Measurements from ENCODE around the gene DCAF4L1.

The DCAF4L1 gene

GRCh38 chr4:41934514-41934900 lies 47.0 kb upstream of the DCAF4L1 start:
- peak overlapping the region; percentile 98 for H3K4me3 ChIP-seq (replicated peaks; ENCODE audit: insufficient read depth, low read length)
- DNase-seq (ENCODE audit: low read depth in 1 of 2, low spot score in 1 of 2), result peak in 1 of 2 experiments; percentile 51
- H3K27me3 ChIP-seq (ENCODE audit: insufficient read depth, poor library complexity, severe bottlenecking), result no peaks in the 10 kb centered on the region
- peak overlapping the region; percentile 76 for H3K27ac ChIP-seq (replicated peaks)
- TF ChIP-seq POLR2AphosphoS5 (IDR thresholded peaks at IDR 0.05; ENCODE audit: low read depth), result no peak
- TF ChIP-seq, protein P1, sequence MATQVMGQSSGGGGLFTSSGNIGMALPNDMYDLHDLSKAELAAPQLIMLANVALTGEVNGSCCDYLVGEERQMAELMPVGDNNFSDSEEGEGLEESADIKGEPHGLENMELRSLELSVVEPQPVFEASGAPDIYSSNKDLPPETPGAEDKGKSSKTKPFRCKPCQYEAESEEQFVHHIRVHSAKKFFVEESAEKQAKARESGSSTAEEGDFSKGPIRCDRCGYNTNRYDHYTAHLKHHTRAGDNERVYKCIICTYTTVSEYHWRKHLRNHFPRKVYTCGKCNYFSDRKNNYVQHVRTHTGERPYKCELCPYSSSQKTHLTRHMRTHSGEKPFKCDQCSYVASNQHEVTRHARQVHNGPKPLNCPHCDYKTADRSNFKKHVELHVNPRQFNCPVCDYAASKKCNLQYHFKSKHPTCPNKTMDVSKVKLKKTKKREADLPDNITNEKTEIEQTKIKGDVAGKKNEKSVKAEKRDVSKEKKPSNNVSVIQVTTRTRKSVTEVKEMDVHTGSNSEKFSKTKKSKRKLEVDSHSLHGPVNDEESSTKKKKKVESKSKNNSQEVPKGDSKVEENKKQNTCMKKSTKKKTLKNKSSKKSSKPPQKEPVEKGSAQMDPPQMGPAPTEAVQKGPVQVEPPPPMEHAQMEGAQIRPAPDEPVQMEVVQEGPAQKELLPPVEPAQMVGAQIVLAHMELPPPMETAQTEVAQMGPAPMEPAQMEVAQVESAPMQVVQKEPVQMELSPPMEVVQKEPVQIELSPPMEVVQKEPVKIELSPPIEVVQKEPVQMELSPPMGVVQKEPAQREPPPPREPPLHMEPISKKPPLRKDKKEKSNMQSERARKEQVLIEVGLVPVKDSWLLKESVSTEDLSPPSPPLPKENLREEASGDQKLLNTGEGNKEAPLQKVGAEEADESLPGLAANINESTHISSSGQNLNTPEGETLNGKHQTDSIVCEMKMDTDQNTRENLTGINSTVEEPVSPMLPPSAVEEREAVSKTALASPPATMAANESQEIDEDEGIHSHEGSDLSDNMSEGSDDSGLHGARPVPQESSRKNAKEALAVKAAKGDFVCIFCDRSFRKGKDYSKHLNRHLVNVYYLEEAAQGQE (IDR thresholded peaks at IDR 0.05; ENCODE audit: insufficient replicate concordance, low read depth), result no peak
- no peak for TF ChIP-seq GABPA (IDR thresholded peaks at IDR 0.05; ENCODE audit: low read depth)
- TF ChIP-seq, protein P2, sequence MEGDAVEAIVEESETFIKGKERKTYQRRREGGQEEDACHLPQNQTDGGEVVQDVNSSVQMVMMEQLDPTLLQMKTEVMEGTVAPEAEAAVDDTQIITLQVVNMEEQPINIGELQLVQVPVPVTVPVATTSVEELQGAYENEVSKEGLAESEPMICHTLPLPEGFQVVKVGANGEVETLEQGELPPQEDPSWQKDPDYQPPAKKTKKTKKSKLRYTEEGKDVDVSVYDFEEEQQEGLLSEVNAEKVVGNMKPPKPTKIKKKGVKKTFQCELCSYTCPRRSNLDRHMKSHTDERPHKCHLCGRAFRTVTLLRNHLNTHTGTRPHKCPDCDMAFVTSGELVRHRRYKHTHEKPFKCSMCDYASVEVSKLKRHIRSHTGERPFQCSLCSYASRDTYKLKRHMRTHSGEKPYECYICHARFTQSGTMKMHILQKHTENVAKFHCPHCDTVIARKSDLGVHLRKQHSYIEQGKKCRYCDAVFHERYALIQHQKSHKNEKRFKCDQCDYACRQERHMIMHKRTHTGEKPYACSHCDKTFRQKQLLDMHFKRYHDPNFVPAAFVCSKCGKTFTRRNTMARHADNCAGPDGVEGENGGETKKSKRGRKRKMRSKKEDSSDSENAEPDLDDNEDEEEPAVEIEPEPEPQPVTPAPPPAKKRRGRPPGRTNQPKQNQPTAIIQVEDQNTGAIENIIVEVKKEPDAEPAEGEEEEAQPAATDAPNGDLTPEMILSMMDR (IDR thresholded peaks at IDR 0.05; ENCODE audit: insufficient read depth, low read length), result no peak
- no peak for TF ChIP-seq SPI1 (IDR thresholded peaks at IDR 0.05; ENCODE audit: borderline replicate concordance, low read depth)

GRCh38 chr4:41934901-41935651 lies 46.5 kb upstream of the DCAF4L1 start, which contains the start of gene TMEM33:
Gene TMEM33 (plus strand): TSS chr4:41935429. CDS start chr4:41935485, 56 bp downstream.
- Histone ChIP-seq H3K4me3 (replicated peaks; ENCODE audit: insufficient read depth, low read length) (peak within 1 kb of the TSS; percentile 98), H3K27me3 (ENCODE audit: insufficient read depth, poor library complexity, severe bottlenecking) (no peaks in the 10 kb centered on the region), H3K27ac (replicated peaks) (peak within 1 kb of the TSS; percentile 76)
- peak; percentile 80 to 91 for DNase-seq (ENCODE audit: low read depth in 1 of 2, low spot score in 1 of 2)
- TF ChIP-seq GABPA (IDR thresholded peaks at IDR 0.05; ENCODE audit: low read depth) (peak; percentile 99), POLR2AphosphoS5 (IDR thresholded peaks at IDR 0.05; ENCODE audit: low read depth) (peak; percentile 58), SPI1 (IDR thresholded peaks at IDR 0.05; ENCODE audit: borderline replicate concordance, low read depth) (peak; percentile 77; the same call in 1 of the 2 replicates)
- TF ChIP-seq, protein P2 (IDR thresholded peaks at IDR 0.05; ENCODE audit: insufficient read depth, low read length), result no peak
- TF ChIP-seq, protein P1 (IDR thresholded peaks at IDR 0.05; ENCODE audit: insufficient replicate concordance, low read depth), result no peak

DNA sequence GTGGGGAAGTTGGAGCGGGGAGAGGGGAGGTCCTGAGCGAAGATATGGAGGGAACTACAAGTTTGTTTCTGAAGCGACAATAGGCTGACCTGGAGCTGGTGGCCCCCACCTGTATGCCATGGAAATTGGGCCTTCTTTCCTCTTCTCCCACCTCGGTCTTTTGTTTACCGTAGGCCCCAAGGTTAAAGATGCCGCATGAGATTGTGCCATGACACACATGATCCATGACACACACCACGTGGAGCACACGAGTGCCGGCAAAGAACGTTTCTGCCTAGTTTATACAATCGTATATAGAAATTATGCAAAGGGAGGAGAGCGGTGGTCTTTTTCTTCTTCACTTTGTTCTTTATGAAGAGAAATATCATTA lies 45.9 kb upstream of the DCAF4L1 start:
- H3K27ac ChIP-seq (replicated peaks), result peak overlapping the region; percentile 76
- H3K4me3 ChIP-seq (replicated peaks; ENCODE audit: insufficient read depth, low read length), result peak overlapping the region; percentile 98
- TF ChIP-seq SPI1 (IDR thresholded peaks at IDR 0.05; ENCODE audit: borderline replicate concordance, low read depth) (no peak), POLR2AphosphoS5 (IDR thresholded peaks at IDR 0.05; ENCODE audit: low read depth) (no peak), GABPA (IDR thresholded peaks at IDR 0.05; ENCODE audit: low read depth) (no peak)
- TF ChIP-seq, protein P2 (IDR thresholded peaks at IDR 0.05; ENCODE audit: insufficient read depth, low read length), result no peak
- TF ChIP-seq, protein P1 (IDR thresholded peaks at IDR 0.05; ENCODE audit: insufficient replicate concordance, low read depth), result no peak
- H3K27me3 ChIP-seq (ENCODE audit: insufficient read depth, poor library complexity, severe bottlenecking), result no peaks in the 10 kb centered on the region
- peak in 1 of 2 experiments; percentile 19 for DNase-seq (ENCODE audit: low read depth in 1 of 2, low spot score in 1 of 2)
